GDM1 (cell line): Measurements from ENCODE around the gene DYTN.

ENCODE experiments used
- DNase-seq: peaks from one replicate; lab custom pipeline; 2025; lab: John Stamatoyannopoulos, UW

The DYTN gene

GRCh38 chr2:206700156-206700555 is 18.0 kb downstream of the DYTN start:
- DNase-seq, result peak; percentile 61

DNA sequence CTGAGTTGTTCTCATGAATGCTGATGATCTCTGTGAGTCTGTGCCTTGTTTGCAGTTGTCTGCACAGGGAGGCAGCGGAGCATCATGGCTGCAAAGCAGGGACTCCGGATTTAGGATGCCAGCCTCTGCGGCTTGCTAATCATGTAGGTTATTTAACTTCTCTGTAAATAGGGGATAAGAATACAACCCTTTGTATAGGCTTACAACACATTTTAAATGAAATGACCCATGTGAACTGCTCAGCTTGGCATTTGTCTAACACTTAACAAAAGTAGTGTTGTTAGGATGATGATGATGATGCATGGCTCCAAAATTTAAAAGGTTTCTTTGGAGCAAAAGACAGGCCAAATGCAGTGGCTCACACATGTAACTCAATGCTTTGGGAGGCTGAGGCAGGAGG is 19.4 kb downstream of the DYTN start:
- DNase-seq, result no peak

DNA sequence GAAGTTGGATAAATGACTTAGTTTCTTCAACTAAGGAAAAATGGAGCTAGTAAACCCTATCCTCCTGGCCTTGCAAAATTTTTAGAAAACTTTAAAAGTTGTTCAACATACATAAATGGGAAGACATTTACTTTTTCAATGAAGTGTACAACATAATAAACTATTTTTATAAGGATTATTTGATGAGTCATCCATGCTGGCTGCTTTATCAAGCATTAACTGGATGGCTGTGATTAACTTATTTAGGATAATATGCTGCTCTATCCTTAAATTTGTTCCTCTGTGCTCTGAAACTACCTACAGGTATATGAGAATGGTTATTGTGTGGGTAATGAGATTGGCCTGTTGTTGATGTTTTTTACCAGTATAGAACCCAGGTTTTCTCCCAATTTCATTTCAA is 21.3 kb downstream of the DYTN start:
- no peak for DNase-seq

DNA sequence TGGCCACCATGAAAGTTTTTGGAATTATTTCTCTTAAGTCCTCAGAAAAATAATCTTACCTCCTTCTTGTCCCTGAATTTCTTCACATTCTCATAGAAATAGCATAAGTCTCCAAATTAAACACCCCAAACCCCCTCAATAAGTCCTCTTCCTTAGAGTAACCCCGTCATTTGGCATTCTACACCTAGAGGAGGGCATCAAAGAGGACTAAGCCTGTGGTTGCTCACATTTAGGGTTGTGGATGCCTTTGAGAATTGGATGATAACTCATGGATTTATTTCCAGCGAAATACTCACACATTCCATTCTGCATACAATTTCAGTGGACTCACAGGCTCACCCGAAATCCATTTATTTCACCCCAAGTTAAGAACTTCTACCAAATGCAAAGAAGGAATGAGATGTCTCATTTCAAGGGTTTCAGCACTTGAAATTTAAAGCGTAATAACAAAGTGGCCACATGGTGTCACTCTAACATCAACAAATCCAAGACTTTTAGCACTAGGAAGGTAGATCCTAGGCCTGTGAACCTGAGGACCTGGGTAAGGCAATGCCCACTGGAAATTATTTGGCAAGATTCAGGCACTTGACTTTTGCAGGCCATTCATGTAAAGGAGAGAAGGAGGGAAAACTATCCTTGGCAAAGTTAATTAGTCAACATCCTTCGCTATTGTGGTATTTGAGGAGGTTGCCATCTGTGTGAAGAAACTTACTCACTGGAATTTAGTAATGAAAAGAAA is 24.6 kb downstream of the DYTN start:
- DNase-seq, result peak; percentile 47

GRCh38 chr2:206692971-206693370 is 25.2 kb downstream of the DYTN start:
- no peak for DNase-seq

- no peak for DNase-seq
Measured at GRCh38 chr2:206688990-206689389, 29.2 kb downstream of the DYTN start.

DNA sequence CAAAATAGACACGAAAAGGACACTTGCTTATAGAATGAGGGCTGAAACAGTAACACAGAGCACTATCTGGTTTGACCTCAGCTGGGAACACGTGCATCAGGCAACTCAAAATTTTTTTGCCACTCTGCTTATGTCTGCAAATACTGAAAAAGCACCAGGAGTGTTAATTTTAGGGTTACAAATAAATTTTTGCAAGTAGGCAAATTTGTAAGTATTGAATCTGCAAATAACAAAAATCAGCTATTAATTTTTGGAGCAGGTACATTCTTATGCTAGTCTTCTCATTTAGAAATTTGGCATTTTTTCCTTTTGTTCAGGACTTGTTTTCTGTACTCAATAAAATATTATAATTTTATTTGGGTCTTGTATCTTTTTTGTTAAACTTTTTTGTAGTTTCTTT is 29.7 kb downstream of the DYTN start:
- DNase-seq, result no peak

- no peak for DNase-seq
Measured at GRCh38 chr2:206683546-206683945, 34.6 kb downstream of the DYTN start.

DNA sequence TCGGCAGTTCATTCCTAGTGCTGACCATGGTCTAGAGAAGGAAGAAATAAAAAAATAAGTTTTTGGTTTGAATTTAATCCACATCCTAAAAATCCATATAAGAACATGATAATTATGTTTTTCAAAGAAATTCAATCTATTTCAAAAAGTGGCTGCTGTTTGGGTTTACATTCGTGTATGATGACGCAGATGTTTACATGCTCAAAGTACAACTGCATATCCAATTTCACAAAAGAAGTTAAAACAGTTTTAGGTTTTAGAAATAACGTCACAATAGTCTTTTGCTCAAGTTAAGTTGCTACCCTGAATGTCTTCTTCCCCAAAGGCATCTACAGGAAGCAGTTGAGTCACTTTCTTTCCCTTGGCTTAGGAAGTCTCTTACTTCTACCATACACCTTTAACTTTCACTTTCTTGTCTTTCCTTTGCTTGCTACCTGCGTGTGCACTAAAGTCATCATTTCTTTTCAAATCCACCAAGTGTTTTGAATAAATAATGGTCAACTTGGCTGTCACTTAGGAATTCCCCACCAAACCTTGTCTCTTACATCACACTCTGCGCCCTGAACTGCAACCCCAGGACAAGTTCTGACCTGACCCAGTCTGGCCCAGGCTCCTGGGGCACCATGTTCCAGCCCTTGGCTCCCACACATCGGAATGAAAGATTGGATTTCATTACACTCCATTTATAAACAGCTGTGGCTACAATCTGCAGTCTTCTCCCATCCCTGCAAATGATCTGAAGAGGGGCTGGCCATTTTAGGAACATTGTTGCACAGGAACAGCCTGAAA is 47.5 kb downstream of the DYTN start:
- no peak for DNase-seq

GRCh38 chr2:206665251-206665650 is 52.9 kb downstream of the DYTN start:
- DNase-seq, result no peak

DNA sequence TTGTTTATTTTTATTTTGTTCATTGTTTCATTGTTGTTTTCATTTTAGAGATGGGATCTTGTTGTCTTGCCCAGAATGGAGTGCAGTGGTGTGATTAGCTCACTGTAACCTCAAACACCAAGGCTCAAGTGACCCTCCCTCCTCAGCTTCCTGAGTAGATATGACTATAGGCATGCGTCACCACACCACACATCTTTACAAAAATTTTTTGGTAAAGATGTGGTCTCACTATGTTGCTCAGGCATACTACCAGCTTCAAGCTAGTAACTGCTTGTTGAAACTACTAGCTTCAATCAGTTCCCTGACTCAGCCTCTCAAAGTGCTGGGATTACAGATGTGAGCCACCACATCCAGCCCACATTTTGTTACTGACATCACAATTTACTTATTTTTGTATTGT is 61.1 kb downstream of the DYTN start:
- no peak for DNase-seq

GRCh38 chr2:206647985-206648384 is 70.2 kb downstream of the DYTN start:
- DNase-seq, result no peak

DNA sequence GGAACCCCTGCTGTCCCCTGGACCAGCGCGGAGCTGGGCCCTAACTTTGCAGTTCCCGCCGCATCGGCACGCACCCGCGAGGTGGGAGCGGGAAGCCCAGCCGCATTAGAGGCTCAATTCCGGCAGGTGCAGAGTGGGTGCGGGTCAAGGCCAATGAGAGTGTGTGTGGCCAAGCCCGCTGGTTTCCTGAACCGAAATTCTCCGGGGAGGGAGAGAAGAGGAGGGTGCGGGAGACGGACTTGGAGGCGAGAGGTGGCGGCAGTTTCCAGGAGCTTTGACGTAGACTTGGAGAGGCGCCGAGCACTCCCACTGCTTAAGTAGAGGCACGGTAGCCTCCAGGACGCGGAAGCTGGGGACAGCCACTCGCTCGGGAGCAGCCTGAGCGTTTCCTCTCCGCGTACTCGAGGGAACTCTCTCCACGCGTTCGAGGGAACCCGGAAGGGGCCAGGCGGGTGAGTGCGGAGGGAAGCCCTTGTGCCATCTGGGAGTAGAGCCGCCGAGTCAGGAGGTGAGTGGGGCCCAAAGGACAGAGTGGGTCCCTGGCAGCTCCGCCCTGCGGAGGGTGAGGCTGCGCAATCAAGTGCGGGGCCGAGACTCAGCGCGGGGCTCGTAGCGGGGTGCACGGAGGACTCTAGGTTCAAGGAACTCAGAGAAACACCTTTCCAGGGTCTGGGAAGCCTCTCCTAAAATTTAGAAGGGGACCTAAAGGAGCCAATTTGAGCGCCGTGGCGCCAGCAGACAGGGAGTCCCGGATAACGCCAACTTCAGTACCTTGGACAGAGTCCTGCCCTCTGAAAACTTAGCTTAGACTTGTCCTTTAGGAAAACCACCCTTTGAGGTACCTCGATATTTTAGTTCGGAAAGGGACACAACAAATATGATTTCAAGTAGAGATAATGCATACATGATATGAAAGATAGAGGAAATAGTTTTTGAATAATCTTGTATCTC is 75.8 kb downstream of the DYTN start, which contains the start of gene FAM237A:
Gene FAM237A (plus strand): TSS at position 413 of the 951 bp plus-strand sequence. CDS start 1,750 bp downstream, outside the sequence.
- peak; percentile 1 for DNase-seq

- DNase-seq, result no peak
Measured at GRCh38 chr2:206641226-206641625, 77.0 kb downstream of the DYTN start.

- no peak for DNase-seq
Measured at GRCh38 chr2:206639636-206640035, 78.6 kb downstream of the DYTN start.

GRCh38 chr2:206635015-206635414 is 83.2 kb downstream of the DYTN start:
- DNase-seq, result no peak

DNA sequence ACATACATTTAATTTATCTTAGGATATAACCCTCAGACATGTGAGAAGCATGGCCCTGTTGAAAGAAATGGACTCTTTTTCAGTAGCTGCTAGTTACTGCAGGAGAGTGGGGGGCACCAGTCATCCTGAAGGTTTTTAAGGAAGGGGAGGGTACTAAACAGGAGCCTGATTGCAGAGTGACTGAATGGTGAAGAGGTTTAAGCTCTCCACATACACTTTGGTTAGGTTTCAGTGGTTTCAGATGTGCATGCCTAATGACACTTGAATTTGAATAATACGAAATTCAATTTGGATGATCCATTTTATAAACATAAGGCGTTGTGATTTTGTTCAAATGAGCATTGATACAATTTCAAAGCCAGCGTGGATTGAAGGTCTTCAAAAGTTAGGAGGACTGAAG is 86.9 kb downstream of the DYTN start:
- no peak for DNase-seq

DNA sequence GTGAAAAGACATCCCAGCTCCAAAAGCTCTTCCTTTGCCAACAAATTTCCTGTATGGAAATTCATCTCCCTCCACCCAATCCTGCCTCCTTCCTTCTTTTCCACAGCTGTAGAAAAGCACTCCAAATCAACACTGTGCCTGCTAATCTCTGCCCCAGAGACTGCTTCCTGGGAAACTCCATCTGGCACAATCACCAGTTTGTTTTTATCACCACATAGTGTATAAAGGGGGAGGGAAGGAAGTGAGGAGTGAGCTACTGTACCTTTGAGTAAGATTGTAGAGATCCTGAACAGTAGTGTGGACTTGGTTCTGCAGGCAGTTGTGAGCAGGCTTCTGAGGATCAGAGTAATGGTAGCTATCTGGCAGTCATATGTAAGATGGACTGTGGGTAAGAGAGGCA is 90.6 kb downstream of the DYTN start:
- DNase-seq, result no peak

DNA sequence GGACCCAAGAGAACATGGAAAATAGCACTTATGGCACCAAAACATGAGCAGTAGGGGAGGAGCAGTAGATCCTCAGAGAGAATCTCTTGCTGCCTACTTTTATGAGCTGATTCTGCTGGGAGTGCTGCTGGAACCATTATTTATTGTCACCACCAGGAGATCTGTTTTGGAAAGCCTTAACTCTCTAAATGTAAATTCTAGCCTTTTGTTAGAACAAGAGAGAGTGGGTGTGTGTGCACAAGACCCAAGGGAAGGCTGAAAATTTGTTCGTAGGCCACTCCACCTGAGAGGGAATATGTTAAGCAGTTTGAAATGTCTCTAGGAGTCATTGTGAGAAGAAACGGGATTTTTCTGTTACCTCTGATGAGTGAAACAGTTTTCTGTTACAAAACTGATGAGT is 92.1 kb downstream of the DYTN start:
- DNase-seq, result no peak

DNA sequence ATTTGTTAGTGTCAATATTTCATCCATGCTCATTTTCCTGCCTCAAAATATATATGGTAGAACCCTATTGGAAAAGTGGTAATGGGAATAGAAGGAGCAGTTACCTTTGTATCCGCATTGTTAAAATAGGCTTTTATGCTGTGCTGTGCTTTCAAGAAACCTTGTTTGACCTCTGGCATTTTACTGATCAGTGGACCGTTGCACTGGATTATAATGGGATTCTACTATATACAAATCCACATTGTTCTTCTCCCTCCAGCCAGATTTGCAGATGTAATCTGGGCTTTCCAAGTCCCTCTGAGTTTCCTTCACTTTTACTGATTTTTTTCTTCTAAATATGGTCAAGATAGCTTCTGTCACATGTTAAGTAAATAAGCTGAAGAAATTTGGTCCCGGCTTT is 99.2 kb downstream of the DYTN start:
- no peak for DNase-seq

- no peak for DNase-seq
Measured at GRCh38 chr2:206616151-206616550, 102.0 kb downstream of the DYTN start.

DNA sequence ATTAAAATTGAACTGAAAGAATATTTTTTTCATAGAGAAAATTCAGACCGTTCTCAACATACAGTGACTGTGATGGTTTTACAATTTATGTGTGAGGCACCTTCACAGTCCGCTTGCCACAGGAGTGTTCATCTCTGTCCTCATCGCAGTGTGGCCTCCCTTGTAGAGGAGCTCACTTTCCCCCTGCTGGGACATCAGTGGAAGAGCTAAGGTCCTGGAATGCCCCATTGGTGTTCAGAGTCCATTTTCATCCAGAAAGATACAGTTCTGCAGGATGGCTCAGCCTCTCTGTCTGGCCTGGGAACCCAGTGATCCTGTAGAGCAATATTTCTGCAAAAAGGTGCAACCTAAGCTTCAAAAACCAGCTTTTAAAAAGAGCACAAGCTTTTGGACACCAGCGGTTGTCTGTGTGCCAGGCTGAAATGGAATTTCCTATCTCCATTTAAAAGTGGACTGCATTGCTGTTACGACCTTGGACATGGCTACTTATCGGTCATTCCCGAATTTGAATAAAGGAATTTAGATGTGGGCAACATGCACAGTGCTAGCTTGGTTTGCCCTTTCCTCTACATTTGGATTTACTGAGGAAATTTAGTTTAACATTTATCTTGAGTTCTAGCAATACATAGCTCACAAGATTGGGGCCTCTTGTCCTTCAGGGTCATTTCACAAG is 102.6 kb downstream of the DYTN start:
- DNase-seq, result no peak
